HG03521 (cell line): ENCODE data around the gene SLC7A1.

Source experiments
- ATAC-seq: cut with Tn5 transposase; IDR thresholded peaks from one replicate; pipeline ENCODE4 v1.9.1; 2021; ENCODE audit warnings: mild to moderate bottlenecking, moderate library complexity; ENCODE audit not compliant: unreplicated experiment

SLC7A1 gene

GRCh38 chr13:29513002-29513980 is 82.2 kb downstream of the SLC7A1 start:
- no peak for ATAC-seq

DNA sequence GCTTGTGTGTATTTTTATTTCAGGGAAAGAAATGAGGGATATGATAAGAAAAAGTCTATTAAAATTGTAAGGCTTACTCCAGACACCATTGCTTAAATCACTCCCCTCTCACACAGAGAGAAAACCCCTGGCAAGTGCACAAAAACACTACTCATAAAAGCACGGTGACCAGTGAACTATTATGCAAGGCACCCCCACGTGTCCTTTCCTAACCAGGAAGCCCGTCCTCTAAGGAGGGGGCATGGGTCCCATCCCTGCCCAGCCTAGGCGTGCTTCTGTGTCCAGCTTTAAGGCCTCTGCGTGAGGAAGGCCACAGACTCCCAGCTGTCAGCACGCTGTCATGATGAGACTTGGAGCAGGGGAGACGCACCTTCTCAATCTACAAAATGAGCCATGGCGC is 83.5 kb downstream of the SLC7A1 start:
- ATAC-seq = no peak

GRCh38 chr13:29511106-29511796 is 84.2 kb downstream of the SLC7A1 start:
- no peak for ATAC-seq

- no peak for ATAC-seq
These were observed 84.8 kb downstream of the SLC7A1 start for GRCh38 chr13:29510651-29511084.

GRCh38 chr13:29509999-29510589 is 85.4 kb downstream of the SLC7A1 start:
- no peak for ATAC-seq

- no peak for ATAC-seq
These were observed 86.6 kb downstream of the SLC7A1 start for GRCh38 chr13:29508876-29509252.

DNA sequence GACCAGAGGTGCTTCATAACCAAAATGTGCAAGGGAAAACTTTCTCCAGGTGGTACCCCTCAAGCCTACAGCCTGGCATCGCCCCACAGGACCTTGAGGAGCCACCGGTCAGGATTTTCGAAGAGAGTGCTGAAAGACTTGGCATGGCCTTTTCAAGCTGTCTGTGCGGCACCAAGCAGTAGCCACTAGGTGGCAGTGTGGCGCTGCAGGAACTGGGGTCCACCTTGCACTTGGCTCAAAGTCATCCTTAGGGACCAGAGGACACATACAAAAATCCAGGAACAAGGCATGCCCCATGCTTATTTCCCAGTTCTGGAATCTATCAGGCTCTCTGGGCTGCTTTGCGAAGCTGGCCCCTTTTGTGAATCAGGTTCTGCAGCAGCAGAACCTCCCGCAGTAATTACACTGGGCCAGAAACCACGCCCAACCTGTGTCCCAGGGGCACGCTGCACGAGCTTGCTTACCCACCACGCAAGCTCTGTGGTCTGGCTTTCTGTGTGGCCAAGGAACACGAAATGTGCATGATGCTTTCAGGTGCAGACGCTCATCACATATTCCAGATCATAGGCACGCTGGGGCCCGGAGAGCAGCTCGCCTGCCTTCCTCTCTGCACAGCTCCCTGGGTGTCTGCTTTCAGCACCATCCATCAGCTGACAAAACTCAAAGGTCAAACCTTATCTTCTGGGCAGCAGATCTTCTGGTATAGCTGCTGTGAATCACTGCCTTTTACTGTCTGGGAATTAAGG is 87.2 kb downstream of the SLC7A1 start:
- peak; percentile 78 for ATAC-seq

DNA sequence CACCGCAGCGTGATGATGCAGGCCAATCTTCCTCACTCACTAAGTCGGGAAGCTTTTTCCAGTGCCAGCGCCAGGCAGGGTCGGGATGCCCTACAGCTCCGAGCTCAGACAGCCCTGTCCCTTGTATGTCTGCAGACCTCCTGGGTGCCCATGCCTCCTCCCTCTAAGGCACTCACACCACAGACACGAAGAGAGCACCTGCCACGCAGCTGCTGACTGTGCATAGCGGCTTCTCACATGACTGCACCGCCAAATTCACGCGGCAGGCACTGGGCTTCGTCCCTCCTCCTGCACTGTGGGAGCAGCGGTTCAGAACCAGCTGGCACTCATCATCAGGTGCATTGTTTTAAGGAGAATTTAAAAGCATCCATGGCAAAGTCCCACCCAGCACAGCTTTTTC is 88.1 kb downstream of the SLC7A1 start:
- ATAC-seq = no peak

DNA sequence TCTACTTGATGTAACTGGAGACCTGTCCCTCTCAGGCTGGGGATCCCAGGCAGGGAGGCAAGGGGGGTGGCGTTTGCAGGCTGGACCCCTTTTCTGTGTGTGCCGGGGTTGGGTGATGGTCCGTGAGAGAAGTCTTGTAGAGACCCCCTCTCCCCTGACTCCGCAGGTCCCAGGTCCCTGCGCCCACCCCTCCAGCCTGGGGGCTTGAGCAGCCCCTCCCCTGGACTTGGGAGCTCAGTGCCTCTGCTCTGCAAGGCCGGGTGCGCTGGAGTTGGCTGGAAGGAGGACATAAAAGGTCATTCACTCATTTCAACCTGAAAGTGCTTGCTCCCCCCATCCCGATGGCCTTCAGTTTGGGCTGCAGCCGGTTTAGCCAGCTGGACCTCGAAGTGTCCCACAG is 89.5 kb downstream of the SLC7A1 start:
- no peak for ATAC-seq

DNA sequence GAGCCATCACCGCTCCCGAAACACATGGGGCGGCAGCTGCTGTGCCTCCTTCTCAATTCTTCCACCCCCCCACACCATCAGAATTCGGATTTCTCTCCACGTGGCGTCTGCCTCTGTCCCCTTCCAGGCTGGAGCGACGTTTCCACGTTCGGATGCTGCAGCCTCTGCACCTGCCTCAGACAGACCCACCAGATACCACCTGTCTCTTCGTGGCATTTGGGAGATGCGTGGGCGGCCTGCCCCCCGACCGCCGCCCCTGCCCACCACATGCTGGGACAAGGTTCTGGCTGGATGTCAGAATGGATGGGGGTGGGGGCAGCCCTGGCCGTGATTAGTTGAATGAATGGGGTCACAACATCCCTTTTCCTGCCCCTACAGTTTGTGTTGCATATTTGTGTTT is 90.0 kb downstream of the SLC7A1 start:
- no peak for ATAC-seq

DNA sequence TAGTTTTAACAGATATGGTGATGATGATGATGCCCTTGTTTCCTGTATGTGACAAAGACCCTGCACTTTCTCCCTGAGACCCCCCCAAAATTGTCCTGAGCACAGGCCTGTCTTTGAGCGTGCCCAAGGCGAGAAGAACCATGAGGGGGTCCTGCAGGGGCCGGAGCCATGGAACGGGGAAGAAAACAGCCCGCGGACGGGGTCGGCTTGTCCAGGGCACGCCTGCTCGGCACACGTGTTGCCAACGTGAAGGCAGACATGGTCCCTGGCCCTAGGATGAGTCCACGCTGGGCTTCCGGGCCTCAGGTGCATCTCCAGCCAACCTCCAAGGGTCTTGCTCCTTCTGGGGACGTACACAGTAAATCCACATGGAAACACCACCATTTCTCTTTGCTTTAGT is 90.8 kb downstream of the SLC7A1 start:
- no peak for ATAC-seq

GRCh38 chr13:29503041-29503837 is 92.2 kb downstream of the SLC7A1 start:
- ATAC-seq = no peak

DNA sequence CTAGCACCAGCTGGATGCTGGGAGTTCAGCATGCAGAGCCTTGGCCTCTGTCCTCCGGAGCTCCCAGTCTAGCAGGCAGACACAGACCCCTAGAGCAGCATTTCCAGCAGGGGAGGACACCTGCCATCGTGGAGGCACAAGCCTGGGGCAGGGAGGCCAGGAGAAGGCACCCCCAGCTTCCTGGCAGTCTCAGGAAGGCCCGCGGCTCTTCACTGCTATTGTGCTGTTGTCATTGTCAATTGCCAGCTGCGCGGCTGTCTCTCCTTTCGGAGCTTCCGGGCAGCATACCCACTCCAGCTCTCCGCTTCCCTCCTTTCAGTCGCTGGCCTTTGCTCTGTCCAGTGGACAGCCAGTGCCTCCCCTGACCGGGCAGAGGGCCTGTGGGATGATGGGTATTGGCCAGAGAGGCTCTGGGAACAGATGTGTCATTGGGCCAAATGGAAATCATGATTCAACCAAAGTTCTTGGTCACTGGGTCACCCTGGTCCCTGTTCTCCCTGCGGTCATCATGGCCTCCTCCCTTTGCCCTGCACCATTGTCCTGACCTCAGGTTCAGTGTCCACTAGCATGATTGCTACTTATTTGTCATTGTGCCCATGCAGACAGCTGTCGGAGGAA is 93.0 kb downstream of the SLC7A1 start:
- ATAC-seq = no peak

GRCh38 chr13:29501674-29502073 is 93.8 kb downstream of the SLC7A1 start:
- no peak for ATAC-seq

- no peak for ATAC-seq
These were observed 95.1 kb downstream of the SLC7A1 start for GRCh38 chr13:29500386-29500785.

DNA sequence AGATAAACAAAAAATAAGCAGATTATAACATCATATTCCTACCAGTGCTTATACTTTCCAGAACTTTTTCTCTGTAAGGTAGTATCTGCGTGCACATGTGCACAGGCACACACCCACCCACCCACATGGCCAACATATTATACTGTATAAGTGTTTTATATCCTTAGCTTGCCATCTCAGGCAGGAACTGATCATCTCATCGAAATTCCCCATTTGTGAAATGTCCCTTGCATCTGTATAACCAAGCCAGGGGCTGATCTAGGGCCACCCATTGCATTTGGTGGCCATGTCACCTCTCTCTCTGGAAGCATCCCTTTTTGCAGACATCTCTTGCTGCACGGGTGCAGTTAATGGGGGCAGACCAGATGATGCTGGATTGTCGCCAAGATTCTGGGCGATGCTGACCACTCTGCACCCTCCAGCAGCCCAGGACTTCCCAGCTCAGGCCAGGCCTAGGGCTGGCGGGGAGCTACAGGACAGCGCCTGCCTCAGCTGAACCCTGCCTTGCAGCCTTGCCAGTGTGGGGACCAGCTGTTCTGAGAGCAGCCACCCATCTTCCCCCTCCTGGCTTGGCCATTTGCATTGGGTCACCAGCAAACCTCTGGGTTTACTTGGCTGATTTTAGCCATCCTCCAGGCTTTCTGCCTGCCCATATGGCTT is 95.9 kb downstream of the SLC7A1 start:
- ATAC-seq = no peak

- ATAC-seq = no peak
These were observed 97.0 kb downstream of the SLC7A1 start for GRCh38 chr13:29498426-29499040.

DNA sequence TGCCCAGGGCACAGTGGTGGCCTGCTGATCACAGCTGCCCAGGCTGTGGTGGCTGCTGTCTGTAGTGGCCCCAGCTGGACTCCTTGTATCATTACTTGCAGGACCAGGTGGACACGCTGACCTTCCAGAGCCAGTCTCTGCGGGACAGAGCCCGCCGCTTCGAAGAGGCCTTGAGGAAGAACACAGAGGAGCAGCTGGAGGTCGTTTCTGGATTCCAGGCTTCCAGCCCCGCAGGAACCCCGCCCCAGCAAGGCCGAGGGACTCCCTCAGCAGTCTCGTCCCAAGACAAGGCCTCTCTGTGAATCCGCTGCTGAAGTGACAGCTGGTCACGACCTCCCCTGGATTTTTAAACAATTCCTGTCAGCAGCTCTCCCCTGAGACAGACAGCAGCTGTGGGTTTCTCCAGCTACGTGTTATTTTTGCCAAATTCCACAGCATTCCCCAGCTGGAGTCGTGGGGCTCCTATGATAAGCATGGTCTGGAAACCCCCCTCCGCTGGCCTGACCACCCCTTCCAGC is 98.3 kb downstream of the SLC7A1 start:
- ATAC-seq = no peak
